Ascending aorta (tissue), 2 donors: ENCODE results near the gene GLYR1. TPM values are rescaled to one million over a fixed set of nuclear protein-coding genes. Genes with fewer than 3 reads are reported as not detected.
"Not testable (repeated sequence)": the region's sequence is repeated elsewhere in the genome, so short reads cannot be mapped to it uniquely, and the experiment has no call there.

Experiments used
- DNase-seq, 2 donors: peaks; one replicate each; pipeline ENCODE4 v3.0.0-alpha.2; 2019; ENCODE audit warnings: low spot score in 2 of 2
- H3K27ac ChIP-seq, 2 donors: fragments of 200-600 bp; sonication (generic); one replicate each; pipeline ENCODE4 v1.5.1; 2016 to 2017; ENCODE audit warnings: mild to moderate bottlenecking in 1 of 2
- H3K27me3 ChIP-seq: fragments of 200-600 bp; sonication (generic); one replicate; pipeline ENCODE4 v1.5.1; 2017
- H3K36me3 ChIP-seq, 2 donors: fragments of 200-600 bp; sonication (generic); one replicate each; pipeline ENCODE4 v1.5.1; 2016
- H3K4me1 ChIP-seq, 2 donors: fragments of 200-600 bp; sonication (generic); one replicate each; pipeline ENCODE4 v1.5.1; 2016 to 2017; ENCODE audit warnings: mild to moderate bottlenecking in 1 of 2
- H3K4me3 ChIP-seq, 2 donors: fragments of 200-600 bp; sonication (generic); one replicate each; pipeline ENCODE4 v1.5.1; 2016 to 2017; ENCODE audit warnings: mild to moderate bottlenecking in 1 of 2
- H3K9me3 ChIP-seq, 2 donors: fragments of 200-600 bp; sonication (generic); one replicate each; pipeline ENCODE4 v1.5.1; 2016
- CTCF ChIP-seq, 3 experiments: fragments of 200-600 bp in 2 of 3; fragments of 450-650 bp in 1 of 3; sonication (generic) in 2 of 3; IDR thresholded peaks; one replicate each; pipeline ENCODE4 v1.5.1; 2016 to 2019; ENCODE audit warnings: antibody characterized with exemption in 3 of 3, mild to moderate bottlenecking in 1 of 3, moderate library complexity in 1 of 3
- intact Hi-C: fragments of 100-400 bp; cut with DNase I; formaldehyde crosslinking; loops from one replicate; pipeline ENCODE4 v1.15.1; 2023
- total RNA-seq: library from RNA; depleted of rRNA; stranded (reverse); fragments of >200 nt; gene quantifications from one replicate; pipeline ENCODE4 v1.1.0, GENCODE V29; 2016

GLYR1 gene
- total RNA-seq, 1 donor from 2014 or later = 39.2 TPM

DNA sequence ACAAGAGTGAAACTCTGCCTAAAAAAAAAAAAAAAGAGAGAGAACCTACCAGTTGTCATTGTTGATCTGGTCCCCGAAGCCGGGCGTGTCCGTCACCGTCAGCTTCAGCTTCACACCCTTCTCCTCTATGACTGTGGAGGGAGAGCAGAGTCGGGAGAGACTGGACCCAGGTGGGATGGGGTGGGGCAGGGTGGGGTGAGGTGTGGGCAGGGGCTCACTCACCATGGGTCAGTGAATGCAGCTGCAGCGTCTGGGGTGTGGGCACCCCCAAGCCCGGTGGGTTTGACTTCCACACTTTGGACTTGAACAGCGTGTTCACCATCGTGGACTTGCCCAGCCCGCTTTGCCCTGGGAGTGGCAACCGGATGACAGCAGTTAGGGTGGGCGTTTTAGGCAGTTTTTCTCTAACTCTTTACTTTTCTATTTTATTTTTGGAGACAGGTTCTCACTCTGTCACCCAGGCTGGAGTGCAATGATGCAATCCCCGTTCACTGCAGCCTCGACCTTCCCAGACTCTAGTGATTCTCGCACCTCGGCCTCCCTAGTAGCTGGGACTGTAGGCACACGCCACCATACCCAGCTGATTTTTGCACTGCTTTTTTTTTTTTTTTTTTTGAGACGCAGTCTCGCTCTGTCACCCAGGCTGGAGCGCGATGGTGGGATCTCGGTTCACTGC, 61.2 kb downstream of the GLYR1 start:
- no peak overlapping the region for H3K27ac ChIP-seq
- H3K27me3 ChIP-seq = no peaks in the 10 kb centered on the region
- no peaks in the 10 kb centered on the region for H3K36me3 ChIP-seq
- H3K4me1 ChIP-seq = no peaks in the 10 kb centered on the region
- intact Hi-C loops = no loop called here
- no peak overlapping the region for H3K4me3 ChIP-seq
- TF ChIP-seq CTCF (IDR thresholded peaks at IDR 0.05) = no peak
- H3K9me3 ChIP-seq = no peaks in the 10 kb centered on the region
- no peak for DNase-seq

- H3K27ac ChIP-seq, H3K36me3 ChIP-seq, H3K9me3 ChIP-seq, H3K4me1 ChIP-seq, H3K27me3 ChIP-seq, DNase-seq, H3K4me3 ChIP-seq, intact Hi-C loops: not testable (repeated sequence)
These were observed 62.6 kb downstream of the GLYR1 start for GRCh38 chr16:4784444-4784987.

DNA sequence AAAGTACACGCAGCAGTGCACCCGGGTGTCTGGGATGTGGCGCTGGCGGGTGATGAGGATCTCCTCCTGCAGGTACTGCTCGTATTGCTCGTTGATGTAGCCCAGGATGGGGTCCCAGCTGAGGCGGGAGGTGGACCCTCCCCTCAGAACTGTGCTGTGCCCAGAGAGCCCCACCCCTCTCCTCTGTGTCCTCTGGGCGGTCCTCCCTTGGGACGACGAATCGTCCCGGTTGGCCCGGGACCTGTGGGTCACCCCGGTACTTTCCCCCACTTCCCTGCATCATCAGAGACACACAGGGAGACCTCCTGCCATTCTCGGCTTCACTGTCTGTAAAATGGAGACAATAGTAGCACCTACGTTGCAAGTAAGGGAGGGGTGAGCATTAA, 63.1 kb downstream of the GLYR1 start:
- no peak for DNase-seq
- no peak for TF ChIP-seq CTCF (IDR thresholded peaks at IDR 0.05)
- Histone ChIP-seq H3K9me3 (no peaks in the 10 kb centered on the region), H3K27ac (no peak overlapping the region), H3K27me3 (no peaks in the 10 kb centered on the region), H3K4me1 (no peaks in the 10 kb centered on the region), H3K4me3 (no peak overlapping the region), H3K36me3 (no peaks in the 10 kb centered on the region)
- intact Hi-C loops = no loop called here

DNA sequence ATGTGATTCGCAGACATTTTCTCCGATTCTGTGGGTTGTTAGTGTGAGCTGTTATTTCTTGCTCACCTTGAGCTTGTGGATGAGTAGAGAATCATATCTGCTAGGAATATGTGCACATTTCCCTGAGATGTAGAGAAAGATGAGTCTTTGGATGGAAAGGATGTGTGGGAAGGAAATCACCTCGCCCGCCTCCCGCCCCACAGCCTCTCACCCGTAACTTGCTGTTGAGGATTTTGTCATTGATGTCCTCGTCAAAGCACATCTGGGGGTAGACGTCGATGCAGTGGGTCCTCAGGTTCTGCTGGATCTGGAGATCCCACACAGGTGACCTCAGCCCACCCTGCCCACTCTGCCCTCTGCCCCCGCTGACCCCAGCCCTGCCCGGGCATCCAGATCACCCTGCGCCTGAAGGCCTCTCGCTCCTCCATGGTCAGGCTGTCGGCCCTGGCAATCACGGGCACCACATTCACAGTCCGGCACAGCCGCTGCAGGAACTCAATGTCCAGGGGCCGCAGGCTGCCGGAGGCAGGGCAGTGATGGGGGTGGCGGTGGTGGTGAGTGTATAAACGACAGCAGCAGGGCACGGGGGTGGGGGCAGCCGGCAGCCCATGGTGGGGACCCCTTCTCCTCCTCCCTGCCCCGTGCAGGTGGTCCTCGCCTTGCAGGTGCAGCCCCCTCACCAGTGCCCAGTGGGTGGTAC, 63.7 kb downstream of the GLYR1 start:
- no peaks in the 10 kb centered on the region for H3K36me3 ChIP-seq

GRCh38 chr16:4780235-4780634, 66.9 kb downstream of the GLYR1 start:
- DNase-seq = no peak
- no peaks in the 10 kb centered on the region for H3K9me3 ChIP-seq
- H3K27ac ChIP-seq = no peak overlapping the region
- H3K4me1 ChIP-seq = no peaks in the 10 kb centered on the region
- H3K4me3 ChIP-seq = no peak overlapping the region
- H3K36me3 ChIP-seq = no peaks in the 10 kb centered on the region
- intact Hi-C loops = no loop called here
- no peaks in the 10 kb centered on the region for H3K27me3 ChIP-seq
- no peak for TF ChIP-seq CTCF (IDR thresholded peaks at IDR 0.05)

More for the DNA sequence above, 63.7 kb downstream of the GLYR1 start:
- TF ChIP-seq CTCF (IDR thresholded peaks at IDR 0.05) = no peak
- Histone ChIP-seq H3K9me3 (no peaks in the 10 kb centered on the region), H3K27me3 (no peaks in the 10 kb centered on the region), H3K4me3 (no peak overlapping the region), H3K4me1 (no peaks in the 10 kb centered on the region), H3K27ac (no peak overlapping the region)
- DNase-seq = no peak
- intact Hi-C loops = no loop called here

- H3K4me1 ChIP-seq = no peaks in the 10 kb centered on the region
- TF ChIP-seq CTCF (IDR thresholded peaks at IDR 0.05) = no peak
- no peaks in the 10 kb centered on the region for H3K27me3 ChIP-seq
- no peaks in the 10 kb centered on the region for H3K9me3 ChIP-seq
- H3K27ac ChIP-seq = no peak overlapping the region
- intact Hi-C loops = no loop called here
- no peak for DNase-seq
- H3K36me3 ChIP-seq = no peaks in the 10 kb centered on the region
- H3K4me3 ChIP-seq = no peak overlapping the region
These were observed 69.1 kb downstream of the GLYR1 start for GRCh38 chr16:4778050-4778392.
